Measurements from ENCODE around the gene FIGN. TPM values are rescaled to one million over a fixed set of nuclear protein-coding genes. Genes with fewer than 3 reads are reported as not detected.

The FIGN gene
- total RNA-seq, 1 donor from 2014 or later, result 7.9 TPM

DNA sequence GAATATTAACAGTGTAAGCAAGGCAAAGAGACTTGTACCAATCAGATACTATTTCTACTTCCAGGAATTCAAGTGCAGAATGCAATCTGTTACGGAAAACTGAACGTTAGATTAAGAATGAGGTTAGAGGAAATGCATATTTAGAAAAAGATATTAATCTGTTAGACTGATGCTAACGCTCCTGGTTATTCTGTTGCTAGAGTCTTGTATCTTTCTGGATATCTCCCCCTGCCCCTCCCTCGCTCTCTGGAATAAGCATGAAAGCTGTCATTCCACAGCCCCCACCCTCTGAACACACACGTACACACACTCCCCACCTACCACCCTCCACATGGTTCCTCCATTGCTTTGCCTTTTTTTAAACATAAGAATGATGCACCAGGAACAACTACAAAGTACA is 24.1 kb downstream of the FIGN start:
- no peak for DNase-seq (ENCODE audit: low read depth)

DNA sequence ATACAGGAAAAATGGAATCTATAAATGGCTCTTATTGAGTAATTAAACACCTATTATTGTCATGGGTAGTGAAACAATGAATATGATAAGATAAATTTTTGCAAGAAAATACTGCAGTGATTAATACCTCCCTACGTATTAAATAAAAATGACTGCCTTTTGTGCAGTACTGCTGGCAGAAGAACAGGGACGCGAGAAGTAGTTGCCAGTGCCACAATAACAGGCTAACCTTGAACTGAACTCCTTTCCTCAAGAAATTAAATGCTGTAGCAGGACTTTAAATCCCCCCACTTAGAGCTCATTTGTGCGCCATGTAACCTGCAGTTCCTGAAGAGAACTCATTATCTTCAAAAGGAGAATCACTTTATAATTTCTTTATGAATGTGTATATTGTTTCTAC is 24.6 kb downstream of the FIGN start:
- DNase-seq (ENCODE audit: low read depth), result no peak

DNA sequence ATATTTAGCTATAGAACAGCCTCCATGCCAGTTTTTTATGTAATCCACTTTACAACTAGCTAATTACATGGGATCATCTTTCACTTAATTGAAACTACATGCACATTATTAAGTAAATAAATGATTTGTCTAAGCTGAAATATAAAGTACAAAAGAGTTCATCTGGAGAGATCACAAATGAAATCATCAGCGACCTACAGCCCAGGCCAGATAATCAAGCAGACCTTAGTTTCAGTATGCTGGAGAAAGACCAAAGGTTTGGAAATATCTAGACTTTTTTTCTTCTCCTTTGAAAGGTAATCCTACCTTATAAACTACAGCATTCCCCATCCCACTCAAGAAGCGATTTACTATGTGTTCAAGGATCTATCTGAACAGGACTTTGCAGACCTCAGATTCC is 26.5 kb downstream of the FIGN start:
- no peak for DNase-seq (ENCODE audit: low read depth)

DNA sequence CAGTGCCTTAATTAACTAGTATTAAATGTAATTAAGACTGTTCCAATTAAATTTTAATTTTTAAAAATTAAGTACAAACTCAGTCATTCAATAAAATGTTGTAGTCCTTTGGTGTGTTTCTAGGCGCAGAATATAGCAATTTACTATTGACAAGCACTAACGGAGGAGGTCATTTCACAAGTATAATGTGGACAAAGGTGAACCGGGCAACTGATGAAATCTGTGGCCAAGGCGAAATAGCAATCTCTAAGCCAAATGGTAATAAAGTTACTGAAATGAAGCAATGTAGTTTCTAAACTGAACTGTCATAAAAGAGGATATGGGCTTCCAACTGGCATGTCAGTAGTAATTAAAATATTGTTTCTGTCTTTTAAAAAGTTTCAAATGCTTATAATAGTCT is 27.5 kb downstream of the FIGN start:
- no peak for DNase-seq (ENCODE audit: low read depth)

DNA sequence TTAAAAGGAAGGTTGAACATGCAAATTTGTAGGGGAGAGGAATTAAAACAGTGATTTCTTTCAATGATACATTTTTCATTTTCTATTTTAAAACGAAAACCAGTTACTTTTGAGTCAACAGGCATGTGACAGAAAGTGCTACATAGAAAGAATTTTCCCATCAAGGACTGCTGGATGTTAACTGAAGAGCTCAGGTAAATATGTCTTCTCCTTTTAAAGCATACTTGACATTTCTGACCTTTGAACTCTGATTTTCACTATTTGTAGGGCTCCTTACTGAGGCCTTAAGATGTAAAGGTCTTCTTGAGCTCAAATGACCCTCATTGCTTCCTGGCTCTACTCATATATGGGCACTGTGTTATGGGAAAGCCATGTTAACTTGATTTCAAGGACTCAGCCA is 32.4 kb downstream of the FIGN start:
- DNase-seq (ENCODE audit: low read depth), result no peak

DNA sequence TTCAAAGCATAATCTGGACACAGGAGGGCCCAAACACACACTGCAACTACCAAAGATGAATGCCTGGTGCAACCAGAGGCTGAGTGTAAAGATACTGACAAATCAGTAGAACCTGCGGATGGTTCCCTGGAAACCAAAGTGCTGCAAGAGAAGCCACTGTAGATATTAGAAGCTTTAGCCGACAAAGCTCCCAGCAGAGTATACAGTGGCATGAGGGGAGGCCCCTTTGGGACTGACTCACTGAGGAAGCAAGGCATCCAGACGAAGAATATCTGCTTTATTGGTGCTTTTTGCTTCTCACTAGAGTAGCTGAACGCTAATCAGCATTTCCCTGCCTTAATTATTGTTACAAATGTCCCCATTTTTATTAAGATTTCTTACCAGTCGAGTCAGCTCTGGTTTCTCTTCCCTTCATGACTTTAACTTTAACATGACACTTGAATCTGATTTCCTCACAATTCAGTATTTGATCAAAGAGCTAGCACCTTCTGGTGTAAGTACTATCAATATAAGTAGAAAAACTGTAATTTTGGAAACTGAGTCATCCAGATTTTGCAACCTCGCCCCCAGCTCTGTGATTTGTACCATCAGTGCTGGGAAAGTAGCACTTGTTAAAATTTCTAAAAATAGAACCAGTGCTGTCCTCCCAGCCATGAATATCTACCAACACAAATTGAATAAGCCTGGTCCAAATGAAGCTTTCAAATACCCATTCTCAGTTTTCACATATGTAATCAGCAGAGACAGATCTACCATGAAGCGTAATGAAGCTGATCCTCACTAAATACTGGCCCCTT is 34.2 kb downstream of the FIGN start:
- peak; percentile 32 for DNase-seq (ENCODE audit: low read depth)

DNA sequence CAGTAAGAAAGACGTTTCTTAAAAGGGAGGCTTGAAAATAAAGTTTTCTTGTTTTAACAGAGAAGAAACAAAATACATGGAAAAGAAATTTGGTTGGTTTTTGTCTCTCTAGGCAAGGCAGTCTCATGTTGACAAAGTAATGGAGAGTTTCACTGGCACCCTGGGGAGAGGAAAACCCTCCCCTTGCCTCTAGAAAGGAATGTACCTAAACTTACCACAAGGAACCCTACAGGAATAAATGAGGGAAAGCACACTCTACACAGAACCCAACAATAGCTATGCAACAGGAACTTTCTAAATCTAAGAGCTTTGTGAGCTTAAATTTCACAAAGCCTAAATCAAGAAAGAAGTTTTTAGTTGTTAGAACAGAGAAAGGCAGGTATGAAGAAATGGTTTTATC is 37.0 kb downstream of the FIGN start:
- no peak for DNase-seq (ENCODE audit: low read depth)

DNA sequence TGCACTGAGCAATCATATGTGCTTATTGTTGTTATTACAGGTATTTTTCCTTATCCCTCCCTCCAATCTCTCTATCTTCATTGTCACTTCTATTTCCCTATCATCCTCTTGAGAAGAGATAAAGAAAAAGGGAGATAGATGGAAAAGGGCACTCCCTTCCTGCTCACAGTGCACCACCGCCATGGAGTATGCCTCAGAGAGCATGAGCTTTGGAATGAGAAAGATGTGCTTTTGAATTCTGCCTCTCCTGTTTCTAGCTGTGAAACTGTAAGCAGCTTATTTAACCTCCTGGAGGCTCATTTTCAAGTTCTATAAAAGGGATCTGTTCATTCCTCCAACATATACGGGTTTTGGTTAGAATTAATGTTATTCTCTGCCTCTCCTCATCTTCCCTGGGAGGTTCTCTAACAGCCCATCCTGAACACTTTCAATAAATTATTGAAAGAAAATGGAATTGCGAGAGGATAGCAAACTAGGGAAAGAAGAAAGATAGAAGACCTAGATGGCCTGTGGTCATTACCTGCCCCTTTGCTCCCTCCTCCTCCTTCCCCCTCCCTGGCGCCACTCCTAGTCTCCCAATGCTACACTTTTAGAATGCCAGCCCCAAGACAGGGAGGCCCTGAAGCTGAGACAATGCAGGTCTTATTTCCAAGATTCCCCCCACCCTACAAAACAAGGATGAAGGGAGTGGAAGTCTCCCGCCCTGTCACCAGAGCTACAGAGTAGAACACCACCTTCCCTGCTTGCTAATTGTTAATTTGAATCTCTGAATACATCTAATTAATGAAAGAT is 37.8 kb downstream of the FIGN start:
- DNase-seq (ENCODE audit: low read depth), result no peak

DNA sequence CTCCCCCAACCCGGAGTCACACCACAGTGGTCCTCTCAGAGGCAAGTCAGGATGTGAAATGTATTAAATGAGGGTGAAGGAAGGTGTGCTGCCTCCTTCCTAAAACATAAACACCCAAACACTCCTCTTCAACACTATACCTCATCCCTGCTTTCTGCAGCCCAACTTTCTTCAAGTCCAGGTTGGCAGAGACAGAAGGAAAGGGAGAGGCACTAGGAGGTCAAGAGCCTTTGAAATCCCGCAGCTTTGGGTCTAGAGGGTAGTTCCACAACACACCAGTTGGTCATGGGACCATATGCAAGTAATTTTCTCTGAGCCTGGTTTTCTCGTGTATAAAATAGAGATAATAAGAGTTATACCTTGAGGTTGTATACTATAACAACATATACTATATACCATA is 38.4 kb downstream of the FIGN start:
- no peak for DNase-seq (ENCODE audit: low read depth)

DNA sequence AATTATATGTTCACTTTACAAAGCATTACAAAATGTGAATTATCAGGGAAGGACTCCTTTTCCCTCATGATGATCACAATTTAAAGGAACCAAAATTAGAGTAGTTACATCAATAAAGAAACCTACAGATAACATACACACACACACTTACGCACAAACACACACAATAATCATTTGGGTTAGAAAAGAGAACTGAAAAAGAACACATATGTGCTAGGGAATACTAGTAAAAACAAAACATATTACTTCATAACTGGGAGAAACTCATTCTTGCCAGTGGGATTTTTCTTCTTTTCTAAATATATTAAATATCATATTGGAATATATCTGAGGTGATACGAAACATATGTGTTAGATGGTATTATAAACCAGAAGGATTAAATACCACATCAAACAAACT is 42.3 kb downstream of the FIGN start:
- no peak for DNase-seq (ENCODE audit: low read depth)

DNA sequence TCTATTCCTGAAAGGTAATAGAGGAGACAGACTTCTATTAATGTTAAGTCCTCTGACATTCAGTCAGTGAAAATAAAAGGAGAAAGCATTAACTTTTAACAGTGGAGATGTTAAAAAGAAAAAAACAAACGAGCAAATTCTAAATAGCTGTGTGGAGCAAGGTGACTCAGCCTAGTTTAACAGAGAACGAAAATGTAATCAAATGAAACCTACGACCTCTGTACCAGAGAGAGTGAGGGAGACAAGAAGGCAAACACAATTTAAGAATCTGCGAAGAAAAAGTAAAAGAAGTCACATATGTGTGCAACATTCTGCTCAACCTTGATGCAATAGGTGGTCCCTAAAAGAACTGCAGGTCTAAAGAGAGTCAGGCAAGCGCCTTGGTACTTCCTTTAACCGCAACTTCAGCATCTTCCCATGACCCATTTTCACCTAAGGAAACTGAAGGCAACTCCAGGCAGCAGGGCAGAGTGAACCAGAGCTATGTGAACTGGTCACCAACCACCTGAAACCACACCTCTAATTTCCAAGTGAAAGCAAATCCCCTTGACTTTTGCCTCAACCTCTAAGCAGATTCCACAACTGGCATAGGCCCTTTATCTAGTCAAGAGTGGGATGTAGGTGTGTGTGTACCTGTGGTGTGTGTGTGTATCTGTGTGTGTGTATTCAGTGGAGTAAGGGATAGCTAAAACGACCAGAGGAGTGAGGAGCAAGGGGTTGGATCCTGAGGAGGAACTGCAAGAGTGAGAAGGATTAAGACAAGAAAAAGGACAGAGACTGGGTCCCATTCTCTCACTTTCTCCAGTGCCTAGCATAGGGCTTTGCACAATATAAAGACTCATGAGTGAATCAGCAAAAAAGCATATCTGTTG is 43.0 kb downstream of the FIGN start:
- DNase-seq (ENCODE audit: low read depth), result no peak

DNA sequence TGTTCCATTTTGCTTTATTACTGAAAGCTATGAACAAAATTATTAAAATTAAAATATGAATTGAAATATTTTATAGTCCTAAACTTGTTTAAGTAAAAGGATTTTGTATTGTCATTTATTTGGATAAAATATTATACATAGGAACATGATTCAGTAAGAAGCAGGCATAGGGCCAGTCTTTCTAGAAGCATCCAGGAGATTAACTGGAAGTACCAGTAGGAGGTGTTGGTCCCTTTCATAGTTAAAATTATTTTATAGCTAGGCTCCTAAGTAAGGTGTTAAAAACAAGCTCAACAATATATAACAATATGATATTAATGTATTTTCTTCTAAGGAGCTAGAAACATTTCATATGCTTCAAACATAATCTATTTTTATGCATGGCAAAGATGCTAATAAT is 43.7 kb downstream of the FIGN start:
- DNase-seq (ENCODE audit: low read depth), result no peak

DNA sequence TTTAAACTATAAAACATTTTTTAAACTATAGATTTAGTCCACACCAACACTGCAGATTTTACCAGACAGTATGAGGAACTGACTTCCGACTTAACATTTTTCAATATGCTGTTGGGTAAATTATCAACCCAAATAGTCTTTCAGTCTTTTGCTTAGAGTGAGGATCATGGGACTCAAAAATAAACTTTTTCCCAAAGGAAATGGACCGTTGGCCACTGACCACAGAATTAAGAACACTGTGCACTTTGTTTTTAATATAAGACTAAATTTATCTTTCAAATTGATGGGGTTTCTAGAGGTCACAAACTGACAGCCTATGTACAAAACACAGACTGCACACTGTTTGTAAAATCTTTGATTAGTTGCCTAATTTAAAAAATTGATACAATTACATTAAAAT is 44.9 kb downstream of the FIGN start:
- DNase-seq (ENCODE audit: low read depth), result no peak

DNA sequence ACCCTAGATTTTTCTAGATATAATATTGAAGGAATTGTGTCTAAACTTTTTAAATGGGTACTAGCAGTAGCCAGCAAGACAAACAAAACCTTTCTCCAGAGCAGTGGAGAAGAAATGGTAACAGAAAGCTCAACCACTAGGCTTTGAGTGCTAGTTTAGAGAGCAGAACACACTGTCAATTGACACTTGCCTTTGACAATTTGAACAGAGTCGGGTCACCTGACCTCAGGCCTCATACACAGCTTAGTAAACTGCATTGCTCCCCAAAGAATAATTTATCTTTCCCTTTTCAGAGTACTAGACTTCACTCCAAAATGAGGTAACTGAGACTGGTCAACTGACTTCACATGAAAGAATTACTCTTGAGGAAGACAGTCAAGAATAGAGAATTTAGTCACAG is 48.6 kb downstream of the FIGN start:
- no peak for DNase-seq (ENCODE audit: low read depth)

DNA sequence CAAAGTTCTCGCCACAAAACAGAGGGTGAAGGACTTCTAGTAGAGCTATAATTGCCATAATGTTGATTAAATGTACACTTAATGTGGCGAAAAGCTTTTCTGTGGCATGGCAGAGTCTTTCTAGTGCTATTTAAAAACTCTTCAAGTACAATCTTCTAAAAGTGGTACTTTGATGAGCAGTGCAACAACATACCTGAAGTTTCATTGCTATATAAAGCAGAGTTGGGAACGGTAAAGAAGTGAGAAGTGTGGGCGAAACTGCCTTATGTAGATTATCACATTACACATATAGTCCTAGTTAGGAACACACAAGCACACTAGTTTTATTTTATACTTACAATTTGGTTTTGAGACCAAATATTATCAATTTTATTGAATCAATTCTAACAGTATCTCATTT is 49.5 kb downstream of the FIGN start:
- no peak for DNase-seq (ENCODE audit: low read depth)

DNA sequence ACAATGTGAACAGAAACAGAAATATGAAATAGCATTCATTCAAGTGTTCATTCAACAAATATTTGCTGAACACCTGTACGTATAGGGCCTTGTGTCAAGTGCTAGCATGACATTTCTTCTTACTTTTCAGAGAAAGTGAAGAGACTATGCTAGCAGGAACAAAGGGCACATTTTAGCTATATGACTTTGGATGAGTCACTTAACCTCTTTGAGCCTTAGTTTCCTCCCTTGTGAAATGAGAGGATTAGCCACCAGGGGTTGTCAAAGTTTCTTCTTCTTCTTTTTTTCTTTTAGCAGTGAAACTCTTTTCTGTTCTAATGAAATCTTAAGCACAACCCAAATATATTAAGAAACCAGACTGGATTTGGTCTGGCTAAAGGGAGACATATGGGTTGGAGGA is 53.1 kb downstream of the FIGN start:
- DNase-seq (ENCODE audit: low read depth), result no peak

DNA sequence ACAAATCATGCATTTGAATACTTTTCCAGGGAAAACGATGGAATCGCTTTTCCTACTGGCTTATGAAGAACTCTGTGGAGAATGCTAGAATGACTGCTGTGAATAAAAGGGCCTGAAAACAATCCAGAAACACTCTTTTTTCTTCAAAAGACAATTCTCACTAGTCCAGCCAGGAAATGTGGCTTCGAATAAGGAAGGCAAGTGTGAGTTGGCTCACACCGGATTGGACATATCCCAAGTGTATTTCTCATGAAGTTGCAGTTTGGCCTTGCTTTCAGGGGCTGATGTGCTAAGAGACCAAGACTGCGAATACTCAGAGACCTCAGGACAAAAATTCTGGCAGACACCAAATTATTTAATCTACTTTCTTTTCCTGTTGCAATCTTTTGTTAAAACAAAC is 54.1 kb downstream of the FIGN start:
- DNase-seq (ENCODE audit: low read depth), result no peak

DNA sequence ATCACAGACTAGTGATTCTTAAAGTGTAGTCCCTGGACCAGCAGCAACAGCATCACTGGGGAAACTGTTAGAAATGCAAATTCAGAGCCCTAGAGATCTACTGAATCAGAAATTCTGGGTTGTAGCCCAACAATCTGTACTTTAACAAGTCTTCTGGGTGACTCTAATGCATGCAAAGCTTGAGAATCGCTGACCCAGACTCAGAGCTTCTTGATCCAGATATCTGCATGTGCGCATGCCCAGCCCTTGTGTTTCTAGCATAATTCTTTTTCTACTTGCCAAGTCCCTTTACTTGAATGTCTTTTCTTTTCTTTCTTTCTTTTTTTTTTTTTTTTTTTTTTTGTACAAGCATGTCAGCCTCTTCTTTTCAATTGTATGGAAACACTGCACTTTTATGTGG is 60.4 kb downstream of the FIGN start:
- no peak for DNase-seq (ENCODE audit: low read depth)

DNA sequence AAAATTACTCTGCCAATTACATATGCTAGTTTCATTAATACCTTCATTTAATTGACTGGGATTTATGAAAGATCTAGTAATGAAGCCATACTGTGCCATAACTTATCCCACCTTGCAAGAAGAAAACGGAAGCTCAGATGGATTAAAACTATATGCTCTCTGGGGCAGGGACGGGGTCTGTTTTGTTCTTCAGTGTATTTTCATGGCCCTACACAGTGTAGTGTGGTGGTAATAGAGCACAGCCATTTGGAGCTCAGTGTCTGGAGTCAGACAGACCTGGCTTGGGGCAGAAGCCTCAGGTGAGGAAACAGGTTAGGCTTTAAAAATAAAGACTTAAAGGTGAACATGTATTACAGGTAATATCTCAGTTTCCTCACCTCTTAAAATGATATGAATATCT is 62.3 kb downstream of the FIGN start:
- DNase-seq (ENCODE audit: low read depth), result no peak

DNA sequence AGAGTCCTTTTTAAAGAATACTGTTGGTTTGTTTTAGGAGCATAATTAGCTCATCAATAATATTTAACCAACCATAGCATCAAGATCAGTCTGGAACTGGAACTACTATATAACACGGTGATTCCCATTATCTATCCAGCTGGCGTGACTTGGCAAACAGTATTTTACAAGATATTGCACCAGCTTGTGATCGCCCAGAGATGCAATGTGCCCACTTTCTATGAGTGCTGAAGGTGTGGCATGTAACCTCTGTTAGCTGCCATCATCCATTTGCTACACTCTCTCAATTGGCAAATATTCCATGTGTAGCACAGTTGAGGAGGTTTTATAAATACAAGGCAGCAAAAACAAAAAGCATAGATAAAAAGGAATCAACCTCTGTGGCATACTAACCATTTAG is 64.9 kb downstream of the FIGN start:
- DNase-seq (ENCODE audit: low read depth), result no peak

DNA sequence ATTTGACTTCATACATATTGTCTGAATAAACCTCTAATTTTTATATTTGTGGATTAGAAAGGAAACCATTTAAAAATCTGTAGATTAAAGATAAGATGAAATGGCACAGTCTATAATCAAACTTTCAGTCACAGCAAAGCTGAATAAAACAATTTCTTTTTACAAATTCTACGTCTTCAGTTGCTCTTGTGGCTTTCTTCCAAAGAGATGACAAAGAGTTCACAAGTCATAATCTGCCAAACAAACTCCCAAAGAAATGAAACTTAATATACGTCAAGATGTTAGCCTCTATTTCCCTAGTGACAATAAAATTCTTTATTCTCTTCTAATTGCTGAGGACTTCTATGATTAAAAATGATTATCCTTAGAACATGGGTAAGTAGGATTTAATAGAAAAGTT is 66.3 kb downstream of the FIGN start:
- DNase-seq (ENCODE audit: low read depth), result no peak
